Mucosa of descending colon (tissue), 3 donors: ENCODE results near the gene NHSL2. TPM values are rescaled to one million over a fixed set of nuclear protein-coding genes. Genes with fewer than 3 reads are reported as not detected.

Experiments used
- ATAC-seq: fragments of 200-7000 bp; cut with Tn5 transposase; one replicate; pipeline ENCODE4 v1.9.1; 2020; ENCODE audit warnings: mild to moderate bottlenecking, moderate library complexity
- DNase-seq, 3 donors: peaks; one replicate each; pipeline ENCODE4 v3.0.0-alpha.2; 2020
- H3K36me3 ChIP-seq: fragments of 200-600 bp; one replicate; pipeline ENCODE4 v1.8.0; 2021; ENCODE audit warnings: low read depth, mild to moderate bottlenecking
- H3K4me1 ChIP-seq: fragments of 200-600 bp; one replicate; pipeline ENCODE4 v1.8.0; 2021; ENCODE audit warnings: low read depth, mild to moderate bottlenecking
- H3K4me3 ChIP-seq: fragments of 200-600 bp; one replicate; pipeline ENCODE4 v1.8.0; 2021; ENCODE audit warnings: mild to moderate bottlenecking
- H3K9me3 ChIP-seq: fragments of 200-600 bp; one replicate; pipeline ENCODE4 v1.8.0; 2021; ENCODE audit warnings: mild to moderate bottlenecking
- intact Hi-C, 2 donors: fragments of 100-400 bp; cut with DNase I in 1 of 2; cut with micrococcal nuclease in 1 of 2; formaldehyde crosslinking; loops; one replicate each; pipeline versions ENCODE4 v1.11.0 to v1.11.1; 2022; cut with DNase I, micrococcal nuclease
- total RNA-seq, 3 donors: library from RNA; stranded (reverse); fragmentation: NEBNext Ultra II Directional in 2 of 3; extraction: Animal tissue kit (Norgen Biotek cat#: 25700) in 2 of 3; gene quantifications; one replicate each; pipeline versions ENCODE4 v1.2.1 to v1.2.4, GENCODE V29; 2021 to 2023
- TF ChIP-seq, protein P1 (sequence below): fragments of 200-600 bp; IDR thresholded peaks from one replicate; pipeline ENCODE4 v1.8.0; 2022; ENCODE audit warnings: antibody characterized with exemption, mild to moderate bottlenecking
- donor health status: DM: no; HTN: no; CAD: no; lungs with moderate emphysema.
- donor health status: DM: no; HTN: no; CAD: no.
- donor health status: DM: no; HTN: yes; CAD: no.

Gene NHSL2
- total RNA-seq, 3 donors from 2014 or later = 1.2 to 11.8 (median 4.8) TPM

DNA sequence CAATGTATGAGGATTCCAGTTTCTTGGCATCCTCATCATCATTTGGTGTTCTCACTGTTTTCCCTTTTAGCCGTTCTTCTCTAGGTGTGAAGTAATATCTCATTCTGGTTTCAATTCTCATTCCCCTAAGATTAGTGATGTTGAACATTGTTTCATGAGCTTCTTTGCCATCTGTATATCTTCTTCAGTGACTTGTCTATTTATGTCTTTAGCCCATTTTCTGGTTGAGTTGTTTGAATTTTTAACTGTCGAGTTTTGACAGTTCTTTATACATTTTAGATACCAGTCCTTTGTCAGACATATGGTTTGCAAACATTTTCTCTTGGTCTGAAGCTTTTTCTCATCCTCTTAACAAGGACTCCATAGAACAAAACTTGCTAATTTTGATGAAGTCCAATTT, 101.1 kb downstream of the NHSL2 start:
- Histone ChIP-seq H3K4me1 (no peaks in the 10 kb centered on the region), H3K4me3 (no peak overlapping the region), H3K36me3 (no peaks in the 10 kb centered on the region), H3K9me3 (no peaks in the 10 kb centered on the region)
- TF ChIP-seq, protein P1, sequence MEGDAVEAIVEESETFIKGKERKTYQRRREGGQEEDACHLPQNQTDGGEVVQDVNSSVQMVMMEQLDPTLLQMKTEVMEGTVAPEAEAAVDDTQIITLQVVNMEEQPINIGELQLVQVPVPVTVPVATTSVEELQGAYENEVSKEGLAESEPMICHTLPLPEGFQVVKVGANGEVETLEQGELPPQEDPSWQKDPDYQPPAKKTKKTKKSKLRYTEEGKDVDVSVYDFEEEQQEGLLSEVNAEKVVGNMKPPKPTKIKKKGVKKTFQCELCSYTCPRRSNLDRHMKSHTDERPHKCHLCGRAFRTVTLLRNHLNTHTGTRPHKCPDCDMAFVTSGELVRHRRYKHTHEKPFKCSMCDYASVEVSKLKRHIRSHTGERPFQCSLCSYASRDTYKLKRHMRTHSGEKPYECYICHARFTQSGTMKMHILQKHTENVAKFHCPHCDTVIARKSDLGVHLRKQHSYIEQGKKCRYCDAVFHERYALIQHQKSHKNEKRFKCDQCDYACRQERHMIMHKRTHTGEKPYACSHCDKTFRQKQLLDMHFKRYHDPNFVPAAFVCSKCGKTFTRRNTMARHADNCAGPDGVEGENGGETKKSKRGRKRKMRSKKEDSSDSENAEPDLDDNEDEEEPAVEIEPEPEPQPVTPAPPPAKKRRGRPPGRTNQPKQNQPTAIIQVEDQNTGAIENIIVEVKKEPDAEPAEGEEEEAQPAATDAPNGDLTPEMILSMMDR = no peak
- ATAC-seq = no peak
- DNase-seq = no peak
- intact Hi-C loops = no loop called here

- Histone ChIP-seq H3K4me1 (no peaks in the 10 kb centered on the region), H3K36me3 (no peaks in the 10 kb centered on the region), H3K4me3 (no peak overlapping the region), H3K9me3 (no peaks in the 10 kb centered on the region)
- intact Hi-C loops = no loop called here
- DNase-seq (no peak), ATAC-seq (no peak)
- TF ChIP-seq, protein P1 = no peak
Observed at GRCh38 chrX:72015383-72015782, 104.7 kb downstream of the NHSL2 start.

GRCh38 chrX:72016881-72017783, 106.5 kb downstream of the NHSL2 start:
- TF ChIP-seq, protein P1 = no peak
- H3K4me3 ChIP-seq = no peak overlapping the region
- H3K36me3 ChIP-seq = no peaks in the 10 kb centered on the region
- no peaks in the 10 kb centered on the region for H3K4me1 ChIP-seq
- intact Hi-C loops = no loop called here
- H3K9me3 ChIP-seq = no peaks in the 10 kb centered on the region
- DNase-seq (no peak), ATAC-seq (no peak)

DNA sequence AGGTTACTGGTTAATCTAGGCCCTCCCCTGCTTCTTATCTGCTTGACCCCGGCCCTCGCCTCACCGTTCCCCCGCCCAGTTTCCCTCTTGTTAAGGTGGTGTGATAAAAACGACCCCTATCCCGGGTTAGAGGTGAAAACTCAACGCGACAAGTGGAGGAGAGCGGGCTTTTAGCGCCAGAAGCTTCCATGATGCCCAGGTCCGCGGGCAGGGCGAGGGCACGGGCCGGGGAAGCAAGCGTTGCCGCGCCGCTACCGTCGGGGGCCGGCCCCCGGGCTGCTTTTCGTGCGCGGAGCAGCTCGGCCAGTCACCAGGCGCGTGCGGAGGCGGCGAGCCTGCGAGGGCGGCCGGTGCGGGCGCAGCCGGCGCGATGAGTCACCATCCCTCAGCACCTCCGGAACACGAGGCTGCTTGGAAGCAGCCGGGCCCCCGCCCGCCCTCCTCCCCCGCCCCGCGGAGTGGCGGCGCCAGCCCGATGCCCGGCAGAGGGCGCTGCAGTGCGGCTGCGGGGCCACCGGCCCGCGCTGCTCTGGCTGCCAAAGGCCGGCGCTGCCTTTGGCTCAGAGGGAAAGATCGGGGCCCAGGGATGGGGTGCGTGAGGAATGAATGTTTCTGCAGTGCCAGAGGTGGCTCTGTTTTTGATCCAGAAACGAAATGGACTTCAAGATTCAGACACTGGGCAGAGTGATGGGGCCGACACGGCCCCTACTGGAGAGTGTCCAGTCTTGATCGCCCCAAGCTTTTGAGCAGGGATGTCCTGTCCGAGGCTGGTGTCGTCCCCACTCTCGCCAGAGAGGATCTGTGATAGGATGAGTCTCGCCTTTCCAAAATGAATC, 107.8 kb downstream of the NHSL2 start:
- TF ChIP-seq, protein P1 = peak; percentile 59
- Histone ChIP-seq H3K36me3 (no peaks in the 10 kb centered on the region), H3K4me1 (no peaks in the 10 kb centered on the region), H3K9me3 (no peaks in the 10 kb centered on the region), H3K4me3 (no peak overlapping the region)
- intact Hi-C loops = no loop called here
- DNase-seq (peak; percentile 78 to 88 (median 87)), ATAC-seq (peak; percentile 98)

DNA sequence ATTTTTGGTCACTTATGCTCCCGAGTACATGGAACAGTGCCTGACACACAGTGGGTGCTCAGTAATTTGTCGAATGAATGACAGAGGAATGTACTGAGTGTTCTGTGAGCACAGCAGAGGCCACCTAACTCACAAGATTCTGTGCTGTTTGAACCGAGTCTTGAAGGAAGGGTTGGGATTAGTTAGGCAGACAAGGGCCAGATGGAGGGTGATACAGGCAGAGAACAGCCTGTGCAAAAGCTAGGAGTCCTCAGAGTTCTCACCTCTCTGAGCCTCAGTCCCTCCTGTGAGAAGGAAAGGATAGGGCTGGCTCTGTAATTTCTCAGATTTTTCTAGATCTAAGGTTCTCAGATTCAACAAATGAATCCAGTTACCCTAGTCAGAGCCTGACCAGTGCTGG, 108.8 kb downstream of the NHSL2 start:
- Histone ChIP-seq H3K4me1 (no peaks in the 10 kb centered on the region), H3K9me3 (no peaks in the 10 kb centered on the region), H3K4me3 (no peak overlapping the region), H3K36me3 (no peaks in the 10 kb centered on the region)
- TF ChIP-seq, protein P1 = no peak
- intact Hi-C loops = no loop called here
- DNase-seq (no peak), ATAC-seq (no peak)
